BLaER1 treated with 17β-estradiol and CSF1 and Interleukin-3, amounts not matched to agents 10 nM and 100 nM (cell line): Measurements from ENCODE around the gene EXOC6B.

ENCODE experiments used
- H3K27ac ChIP-seq, 11 experiments: shearing (Covaris generic); formaldehyde crosslinking; 2 replicates each; pipeline ENCODE4 v1.8.1; 2022
- H3K27me3 ChIP-seq, 11 experiments: shearing (Covaris generic); formaldehyde crosslinking; 2 replicates each; pipeline ENCODE4 v1.8.1; 2022
- H3K36me3 ChIP-seq, 11 experiments: shearing (Covaris generic); formaldehyde crosslinking; 2 replicates each; pipeline ENCODE4 v1.8.1; 2022
- H3K4me1 ChIP-seq, 10 experiments: shearing (Covaris generic); formaldehyde crosslinking; 2 replicates each; pipeline ENCODE4 v1.8.1; 2022
- H3K4me2 ChIP-seq, 11 experiments: shearing (Covaris generic); formaldehyde crosslinking; 2 replicates each; pipeline ENCODE4 v1.8.1; 2022
- H3K4me3 ChIP-seq, 10 experiments: shearing (Covaris generic); formaldehyde crosslinking; 2 replicates each; pipeline ENCODE4 v1.8.1; 2022
- H3K9ac ChIP-seq, 11 experiments: shearing (Covaris generic); formaldehyde crosslinking; 2 replicates each; pipeline ENCODE4 v1.8.1; 2022
- H3K9me3 ChIP-seq, 11 experiments: shearing (Covaris generic); formaldehyde crosslinking; replicated peaks in 1 of 11; 2 replicates each; pipeline ENCODE4 v1.8.1; 2022
- H4K20me1 ChIP-seq, 11 experiments: shearing (Covaris generic); formaldehyde crosslinking; 2 replicates each; pipeline ENCODE4 v1.8.1; 2022
- Cebpa-rat ChIP-seq, 11 experiments: shearing (Covaris generic); IDR thresholded peaks; 2 replicates each; pipeline ENCODE4 v1.8.1; 2022

Gene EXOC6B

DNA sequence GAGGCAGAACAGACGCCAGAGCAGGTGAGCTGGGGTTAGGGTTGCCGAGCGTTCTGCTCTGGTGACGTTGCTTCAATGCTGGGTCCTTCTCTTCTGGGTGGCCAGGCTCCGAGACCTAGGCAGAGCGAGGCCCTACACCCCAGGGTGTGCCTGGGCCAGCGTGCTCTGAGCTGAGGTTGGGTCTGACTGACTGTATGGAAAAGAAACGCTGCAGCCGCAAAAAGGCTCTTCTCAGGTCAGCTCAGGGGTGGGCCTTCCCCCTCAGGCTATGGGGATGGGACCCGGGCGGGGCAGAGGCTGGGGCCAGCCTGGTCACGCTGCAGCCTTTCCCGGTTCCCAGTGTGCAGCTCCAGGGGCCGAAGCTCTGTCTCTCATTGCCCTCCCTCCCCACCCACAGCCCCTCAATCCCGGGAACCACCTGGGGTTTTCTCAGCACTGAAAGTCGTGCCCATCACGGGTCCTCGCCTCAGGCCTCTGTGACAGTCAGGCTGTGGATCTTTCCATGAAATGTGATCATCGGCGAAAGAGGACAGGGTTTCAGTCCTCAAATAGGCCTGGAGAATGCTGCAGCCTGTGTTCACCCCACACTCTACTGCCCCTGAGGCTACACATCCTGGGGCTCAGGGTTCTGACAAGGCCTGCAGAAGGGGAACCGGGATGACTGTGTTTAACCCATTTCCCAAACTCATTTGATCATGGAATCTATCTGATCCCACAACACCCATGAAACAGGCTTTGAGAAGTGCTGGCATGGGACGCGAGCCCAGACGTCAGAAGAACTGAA lies 697.6 kb downstream of the EXOC6B start:
- peak overlapping the region in 6 of 11 experiments; percentile 71 to 95 (median 90); a peak in 10 of 22 replicates for H3K27ac ChIP-seq
- H3K36me3 ChIP-seq, result no peaks in the 10 kb centered on the region
- peaks cover 16 to 70% (median 63%) of the 10 kb centered on the region in 10 experiments for H3K4me1 ChIP-seq
- peaks cover 0 to 31% (median 7%) of the 10 kb centered on the region in 11 experiments; a peak in 9 of 22 replicates for H3K9me3 ChIP-seq
- H4K20me1 ChIP-seq, result no peaks in the 10 kb centered on the region
- TF ChIP-seq Cebpa-rat (IDR thresholded peaks at IDR 0.05), result no peak
- H3K4me2 ChIP-seq, result peak overlapping the region in 8 of 11 experiments; percentile 60 to 88 (median 83); a peak in 17 of 22 replicates
- H3K27me3 ChIP-seq, result no peaks in the 10 kb centered on the region
- no peak overlapping the region for H3K4me3 ChIP-seq
- H3K9ac ChIP-seq, result peak overlapping the region in 2 of 11 experiments; percentile 74 to 82; a peak in 4 of 22 replicates

DNA sequence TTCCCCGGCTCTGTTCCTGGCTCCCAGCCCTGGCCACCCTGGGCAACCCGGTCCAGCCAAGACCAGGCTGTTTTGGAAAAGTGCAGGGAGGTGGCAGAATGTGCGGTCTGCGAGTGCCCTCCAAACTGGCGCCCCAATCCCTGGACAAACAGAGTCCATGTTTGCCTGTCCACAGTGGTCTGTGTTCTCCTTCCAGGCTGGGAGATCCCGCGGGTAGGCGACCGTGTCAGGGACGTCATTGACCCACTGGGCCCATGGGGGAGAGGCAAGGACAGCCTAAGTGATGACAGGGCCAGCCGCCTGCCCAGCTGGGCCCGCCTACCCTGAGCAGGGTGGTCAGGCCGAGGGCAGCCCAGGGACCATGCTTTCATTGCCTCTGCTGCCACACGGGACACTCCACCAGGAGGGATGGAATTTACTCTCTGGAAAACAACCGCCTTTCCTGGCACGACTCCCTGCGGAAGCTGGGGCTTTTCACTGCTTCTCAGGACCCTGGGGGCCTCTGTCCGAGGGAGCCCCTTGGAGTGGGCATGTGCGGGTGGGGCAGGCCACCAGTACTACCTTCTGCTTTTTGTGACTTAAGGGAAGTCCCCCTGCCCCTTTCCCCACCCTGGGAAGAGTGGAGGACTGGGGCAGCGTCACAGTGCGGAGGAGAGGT lies 698.3 kb downstream of the EXOC6B start:
- peak overlapping the region in 9 of 11 experiments; percentile 60 to 88 (median 82); a peak in 17 of 22 replicates for H3K4me2 ChIP-seq
- peaks cover 0 to 38% (median 11%) of the 10 kb centered on the region in 11 experiments; a peak in 16 of 22 replicates for H3K9me3 ChIP-seq
- no peak for TF ChIP-seq Cebpa-rat (IDR thresholded peaks at IDR 0.05)
- no peak overlapping the region for H3K4me3 ChIP-seq
- H3K27me3 ChIP-seq, result no peaks in the 10 kb centered on the region
- no peaks in the 10 kb centered on the region for H3K36me3 ChIP-seq
- H3K4me1 ChIP-seq, result peaks cover 16 to 68% (median 62%) of the 10 kb centered on the region in 10 experiments
- peak overlapping the region in 8 of 11 experiments; percentile 67 to 95 (median 84); a peak in 16 of 22 replicates for H3K27ac ChIP-seq
- H3K9ac ChIP-seq, result peak overlapping the region in 5 of 11 experiments; percentile 61 to 82 (median 74); a peak in 11 of 22 replicates
- no peaks in the 10 kb centered on the region for H4K20me1 ChIP-seq

DNA sequence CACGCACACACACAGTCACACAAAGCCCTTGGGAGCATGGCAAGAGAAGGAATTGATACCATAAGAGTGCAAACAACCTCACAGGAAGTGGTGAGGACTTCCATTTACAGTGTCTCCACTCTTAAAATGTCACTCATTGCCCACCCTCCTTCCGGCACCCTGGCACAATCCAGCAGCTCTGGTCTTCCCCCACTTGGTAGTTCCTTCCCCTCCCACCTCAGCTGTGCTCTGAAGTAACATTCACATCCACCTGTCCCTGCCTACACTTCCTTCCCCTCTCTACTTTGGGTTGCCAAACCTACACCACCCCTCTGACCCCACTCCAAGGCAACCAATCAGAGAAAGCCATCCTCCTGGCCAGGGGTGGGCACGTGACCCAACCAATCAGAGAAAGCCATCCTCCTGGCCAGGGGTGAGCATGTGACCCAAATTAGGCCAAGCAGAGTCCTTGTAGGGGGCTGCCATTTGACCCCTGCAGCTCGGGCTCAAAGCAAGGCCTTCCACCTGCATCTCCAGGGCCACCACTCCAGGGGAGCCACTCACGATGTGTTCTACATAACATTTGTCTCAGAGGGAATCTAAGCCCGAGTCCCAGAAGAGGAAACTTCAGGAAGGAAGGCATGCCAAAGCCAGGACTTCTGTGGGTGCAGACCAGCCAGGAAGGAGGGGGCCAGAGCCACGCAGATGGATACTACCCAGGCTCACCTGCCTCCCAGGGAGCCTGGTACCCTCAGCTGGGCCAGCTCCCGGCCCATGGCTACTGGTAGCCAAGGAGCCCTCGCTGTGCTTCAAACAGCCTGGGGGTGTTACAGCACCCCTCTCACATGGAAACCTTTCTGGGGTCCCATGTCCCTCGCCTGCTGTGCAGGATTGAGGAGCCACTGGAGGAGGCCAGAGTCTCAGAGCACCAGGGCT lies 699.4 kb downstream of the EXOC6B start:
- Histone ChIP-seq H3K4me3 (peak overlapping the region in 2 of 10 experiments; percentile 5 to 16; a peak in 3 of 20 replicates), H3K4me2 (peak overlapping the region; percentile 35 to 88 (median 76)), H3K9me3 (peaks cover 8 to 49% (median 21%) of the 10 kb centered on the region in 11 experiments), H3K27ac (peak overlapping the region in 10 of 11 experiments; percentile 8 to 95 (median 78); a peak in 18 of 22 replicates), H4K20me1 (no peaks in the 10 kb centered on the region), H3K9ac (peak overlapping the region in 7 of 11 experiments; percentile 10 to 82 (median 73); a peak in 12 of 22 replicates), H3K27me3 (no peaks in the 10 kb centered on the region), H3K36me3 (no peaks in the 10 kb centered on the region), H3K4me1 (peaks cover 16 to 67% (median 61%) of the 10 kb centered on the region in 10 experiments)
- TF ChIP-seq Cebpa-rat (IDR thresholded peaks at IDR 0.05), result peak in 6 of 11 experiments; percentile 26 to 96 (median 78); a peak in 8 of 22 replicates
